Hepatocyte (in vitro differentiated cells): ENCODE data around the gene VSNL1. TPM values are rescaled to one million over a fixed set of nuclear protein-coding genes. Genes with fewer than 3 reads are reported as not detected.

Experiments
- DNase-seq: peaks from one replicate; pipeline ENCODE4 v3.0.0-alpha.2; 2016; ENCODE audit warnings: low spot score
- H2AFZ ChIP-seq: fragments of 200-600 bp; sonication (generic); 2 replicates; pipeline ENCODE4 v1.6.0; 2016; ENCODE audit warnings: antibody characterized with exemption, mild to moderate bottlenecking
- H3K27ac ChIP-seq: fragments of 200-600 bp; sonication (generic); 2 replicates; pipeline ENCODE4 v1.5.1; 2016; ENCODE audit warnings: mild to moderate bottlenecking
- H3K27me3 ChIP-seq: fragments of 200-600 bp; sonication (generic); 2 replicates; pipeline ENCODE4 v1.6.1; 2016
- H3K36me3 ChIP-seq: fragments of 200-600 bp; sonication (generic); replicated peaks from 2 replicates; pipeline ENCODE4 v1.5.1; 2016; ENCODE audit warnings: low read depth; ENCODE audit not compliant: insufficient read depth
- H3K4me1 ChIP-seq: fragments of 200-600 bp; sonication (generic); 2 replicates; pipeline ENCODE4 v1.5.1; 2016; ENCODE audit warnings: mild to moderate bottlenecking, moderate library complexity; ENCODE audit not compliant: insufficient read depth
- H3K4me2 ChIP-seq: fragments of 200-600 bp; sonication (generic); 2 replicates; pipeline ENCODE4 v1.6.0; 2016
- H3K4me3 ChIP-seq: fragments of 200-600 bp; sonication (generic); 2 replicates; pipeline ENCODE4 v1.5.1; 2016; ENCODE audit warnings: mild to moderate bottlenecking
- H3K79me2 ChIP-seq: fragments of 200-600 bp; sonication (generic); 2 replicates; pipeline ENCODE4 v1.6.0; 2017; ENCODE audit warnings: mild to moderate bottlenecking
- H3K9me2 ChIP-seq: fragments of 200-600 bp; sonication (generic); replicated peaks from 2 replicates; pipeline ENCODE4 v1.6.0; 2017; ENCODE audit warnings: mild to moderate bottlenecking; ENCODE audit not compliant: insufficient read depth
- H3K9me3 ChIP-seq: fragments of 200-600 bp; sonication (generic); 2 replicates; pipeline ENCODE4 v1.5.1; 2016; ENCODE audit warnings: low read depth, mild to moderate bottlenecking
- H4K20me1 ChIP-seq: fragments of 200-600 bp; sonication (generic); 2 replicates; pipeline ENCODE4 v1.6.0; 2016; ENCODE audit warnings: mild to moderate bottlenecking; ENCODE audit not compliant: insufficient read depth, poor library complexity, severe bottlenecking
- CTCF ChIP-seq: fragments of 200-600 bp; sonication (generic); IDR thresholded peaks from 2 replicates; pipeline ENCODE4 v1.5.1; 2016; ENCODE audit warnings: antibody characterized with exemption, mild to moderate bottlenecking; ENCODE audit not compliant: poor library complexity
- EZH2 ChIP-seq: fragments of 200-600 bp; sonication (generic); IDR thresholded peaks from 2 replicates; pipeline ENCODE4 v1.6.1; 2016; ENCODE audit warnings: antibody characterized with exemption, mild to moderate bottlenecking, borderline replicate concordance
- EZH2phosphoT487 ChIP-seq: fragments of 200-600 bp; sonication (generic); IDR thresholded peaks from one replicate; pipeline ENCODE4 v1.6.1; 2018; ENCODE audit warnings: antibody characterized with exemption, mild to moderate bottlenecking, low read depth, moderate library complexity; ENCODE audit not compliant: unreplicated experiment, severe bottlenecking
- WGBS: methylation state at CpG from one replicate; pipeline ENCODE4 v1.1.6; 2016; ENCODE audit warnings: low lambda C conversion rate; ENCODE audit errors: missing lambda C conversion rate; 5-methylcytosine and 5-hydroxymethylcytosine counted together
- polyA plus RNA-seq: library from polyadenylated mRNA; unstranded; fragments of >200 nt; fragmentation: Nextera tagmentation; extraction: Ambion mirVana; gene quantifications from 2 replicates; pipeline ENCODE4 v1.2.1, GENCODE V29; 2016
- total RNA-seq: library from RNA; depleted of rRNA; stranded (reverse); fragments of >200 nt; gene quantifications from 2 replicates; pipeline ENCODE4 v1.2.3, GENCODE V29; 2014

The VSNL1 gene
- total and polyA plus RNA-seq, 2 experiments from 2014 or later, result 9.4 to 16.0 TPM

DNA sequence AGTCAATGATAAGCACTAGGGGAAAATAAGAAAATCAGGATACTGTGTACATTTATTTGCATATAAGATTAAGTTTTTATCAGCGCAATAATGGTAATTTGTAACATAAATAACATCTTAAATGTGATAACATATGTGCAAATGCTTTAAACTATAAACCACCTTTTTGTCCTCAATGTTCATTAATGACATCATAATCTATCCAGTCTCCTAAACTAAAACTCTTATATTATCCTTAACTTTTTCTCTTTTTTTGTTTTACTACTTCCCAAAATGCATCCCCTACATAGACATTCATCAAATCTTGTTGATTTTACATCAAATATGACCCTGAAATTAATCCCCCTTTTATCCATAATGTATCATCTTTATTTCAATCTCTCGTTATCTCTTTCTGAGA is 18.9 kb upstream of the VSNL1 start:
- 96% methylated on average over 2 of the region's 2 CpGs for WGBS
- Histone ChIP-seq H3K4me3 (no peak overlapping the region), H3K9me3 (no peaks in the 10 kb centered on the region), H3K4me1 (peaks cover 4% of the 10 kb centered on the region), H4K20me1 (no peaks in the 10 kb centered on the region), H3K9me2 (no peaks in the 10 kb centered on the region), H3K27ac (no peak overlapping the region), H3K79me2 (no peaks in the 10 kb centered on the region), H2AFZ (no peak overlapping the region), H3K36me3 (no peaks in the 10 kb centered on the region), H3K27me3 (no peaks in the 10 kb centered on the region), H3K4me2 (no peak overlapping the region)
- DNase-seq, result no peak
- TF ChIP-seq EZH2, result no peak
- TF ChIP-seq EZH2phosphoT487, result no peak
- TF ChIP-seq CTCF, result no peak

- Histone ChIP-seq H3K4me2 (no peak overlapping the region), H3K9me2 (no peaks in the 10 kb centered on the region), H3K27me3 (no peaks in the 10 kb centered on the region), H4K20me1 (no peaks in the 10 kb centered on the region), H2AFZ (no peak overlapping the region), H3K4me3 (no peak overlapping the region), H3K4me1 (peaks cover 4% of the 10 kb centered on the region), H3K36me3 (no peaks in the 10 kb centered on the region), H3K79me2 (no peaks in the 10 kb centered on the region), H3K27ac (no peak overlapping the region), H3K9me3 (no peaks in the 10 kb centered on the region)
- 82% methylated on average over 6 of the region's 6 CpGs for WGBS
- DNase-seq, result no peak
- TF ChIP-seq EZH2 (no peak), CTCF (no peak), EZH2phosphoT487 (no peak)
Observed at GRCh38 chr2:17522303-17522702, 18.2 kb upstream of the VSNL1 start.

DNA sequence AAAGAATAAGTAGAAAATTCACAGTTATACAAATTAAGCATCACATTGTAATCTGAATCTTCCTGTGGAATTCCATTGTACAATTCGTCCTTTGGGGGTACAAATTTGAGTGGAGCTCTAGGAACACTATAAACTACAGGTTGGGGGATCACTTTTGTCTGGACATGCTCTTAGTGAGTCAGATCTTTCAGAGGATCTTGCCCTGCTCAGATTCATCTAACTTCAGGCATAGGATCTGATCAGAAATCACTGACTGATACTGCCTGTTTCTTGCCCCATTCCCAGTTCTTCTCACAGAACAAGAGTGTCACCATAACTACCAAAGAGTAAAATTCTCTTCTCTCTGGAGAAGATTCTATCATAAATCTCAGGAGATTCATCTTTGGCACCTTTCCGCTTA is 10.7 kb upstream of the VSNL1 start:
- Histone ChIP-seq H3K27me3 (peaks cover 16% of the 10 kb centered on the region), H3K4me1 (no peaks in the 10 kb centered on the region), H4K20me1 (no peaks in the 10 kb centered on the region), H3K27ac (no peak overlapping the region), H3K79me2 (no peaks in the 10 kb centered on the region), H3K9me2 (no peaks in the 10 kb centered on the region), H2AFZ (no peak overlapping the region), H3K9me3 (no peaks in the 10 kb centered on the region), H3K4me3 (no peak overlapping the region), H3K36me3 (no peaks in the 10 kb centered on the region), H3K4me2 (no peak overlapping the region)
- DNase-seq, result no peak
- WGBS, result 83% methylated on average over 2 of the region's 2 CpGs
- TF ChIP-seq CTCF (no peak), EZH2 (no peak), EZH2phosphoT487 (no peak)

- WGBS, result 77% methylated on average over 2 of the region's 2 CpGs
- Histone ChIP-seq H3K79me2 (no peaks in the 10 kb centered on the region), H3K36me3 (no peaks in the 10 kb centered on the region), H3K9me3 (no peaks in the 10 kb centered on the region), H3K4me2 (no peak overlapping the region), H4K20me1 (no peaks in the 10 kb centered on the region), H3K27ac (no peak overlapping the region), H3K4me1 (no peaks in the 10 kb centered on the region), H3K4me3 (no peak overlapping the region), H3K9me2 (no peaks in the 10 kb centered on the region), H3K27me3 (peaks cover 29% of the 10 kb centered on the region), H2AFZ (no peak overlapping the region)
- no peak for DNase-seq
- TF ChIP-seq CTCF (no peak), EZH2phosphoT487 (no peak)
Observed at GRCh38 chr2:17533546-17533945, 7.0 kb upstream of the VSNL1 start.
